ENCODE data around the gene SLC43A1. TPM values are rescaled to one million over a fixed set of nuclear protein-coding genes. Genes with fewer than 3 reads are reported as not detected.

Gene SLC43A1
- total RNA-seq, 6 experiments from 2014 or later, result 38.9 to 173 (median 106) TPM

DNA sequence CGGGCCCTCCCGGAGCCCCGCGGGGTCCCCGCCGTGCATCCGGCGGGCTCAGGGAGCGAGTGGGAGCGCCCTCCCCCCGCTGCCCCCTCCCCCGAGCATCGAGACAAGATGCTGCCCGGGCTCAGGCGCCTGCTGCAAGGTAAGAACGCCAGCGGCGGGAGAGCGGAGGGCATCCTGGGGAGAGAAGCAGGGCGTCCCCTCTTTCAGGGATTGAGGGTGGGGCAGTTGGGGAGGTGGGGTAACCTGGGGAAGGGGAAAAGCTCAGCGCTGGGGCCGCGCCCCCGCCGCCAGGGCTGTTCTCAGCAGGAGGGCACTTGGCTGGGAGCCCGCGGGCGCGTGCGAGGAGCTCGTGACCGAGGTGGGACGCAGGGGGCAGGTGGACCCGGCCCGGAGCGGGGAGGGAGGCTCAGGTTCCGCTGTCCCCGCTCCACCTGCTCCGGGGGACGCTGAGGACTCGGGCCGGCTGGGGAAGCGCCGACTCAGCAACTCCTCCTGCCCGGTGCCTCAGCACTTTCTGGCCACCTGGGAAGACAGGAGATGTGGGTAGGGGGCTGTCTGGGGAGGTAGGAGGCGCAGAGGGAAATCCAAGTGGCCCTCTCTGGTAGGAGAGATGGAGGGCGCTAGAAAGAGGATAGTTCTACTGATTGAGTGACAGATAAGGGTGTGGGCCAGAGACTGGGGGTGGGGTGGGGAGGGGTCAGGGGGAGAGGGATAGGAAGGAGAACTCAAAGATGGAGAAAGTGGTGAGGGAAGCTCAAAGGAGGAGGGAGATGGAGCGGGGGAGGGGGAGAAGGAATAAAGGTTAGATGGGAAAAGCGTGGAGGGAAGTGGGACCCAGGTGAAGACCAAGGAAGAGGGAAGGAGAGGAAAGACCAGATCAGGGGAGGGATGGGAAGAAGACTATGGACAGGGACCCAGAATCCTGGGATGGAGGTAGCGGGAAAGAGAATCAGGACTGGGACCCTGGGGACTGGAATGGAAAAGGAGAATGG is 54.4 kb downstream of the SLC43A1 start:
- H3K9me3 ChIP-seq, result no peaks in the 10 kb centered on the region
- no peaks in the 10 kb centered on the region for H3K36me3 ChIP-seq
- H3K27me3 ChIP-seq, result no peaks in the 10 kb centered on the region
- peak overlapping the region; percentile 56 to 65 (median 61) for H3K4me3 ChIP-seq
- DNase-seq, result peak in 1 of 3 donors; percentile 61
- no peak for TF ChIP-seq POLR2A (IDR thresholded peaks at IDR 0.05)
- TF ChIP-seq CTCF (IDR thresholded peaks at IDR 0.05), result no peak
- 50% methylated on average over 4 of the region's 50 CpGs for WGBS (ENCODE audit: insufficient coverage, low coverage, low lambda C conversion rate, missing lambda C conversion rate)
- peaks cover 0 to 41% (median 7%) of the 10 kb centered on the region in 4 donors for H3K4me1 ChIP-seq
- intact Hi-C loops (cut with DNase I), result loop anchor here in 1 of 2 donors (10.0 kb wide), 1 partner anchor 184 kb away; the partner anchor contains the start of gene YPEL4
- ATAC-seq, result no peak
- peak overlapping the region in 1 of 3 donors; percentile 24 for H3K27ac ChIP-seq

DNA sequence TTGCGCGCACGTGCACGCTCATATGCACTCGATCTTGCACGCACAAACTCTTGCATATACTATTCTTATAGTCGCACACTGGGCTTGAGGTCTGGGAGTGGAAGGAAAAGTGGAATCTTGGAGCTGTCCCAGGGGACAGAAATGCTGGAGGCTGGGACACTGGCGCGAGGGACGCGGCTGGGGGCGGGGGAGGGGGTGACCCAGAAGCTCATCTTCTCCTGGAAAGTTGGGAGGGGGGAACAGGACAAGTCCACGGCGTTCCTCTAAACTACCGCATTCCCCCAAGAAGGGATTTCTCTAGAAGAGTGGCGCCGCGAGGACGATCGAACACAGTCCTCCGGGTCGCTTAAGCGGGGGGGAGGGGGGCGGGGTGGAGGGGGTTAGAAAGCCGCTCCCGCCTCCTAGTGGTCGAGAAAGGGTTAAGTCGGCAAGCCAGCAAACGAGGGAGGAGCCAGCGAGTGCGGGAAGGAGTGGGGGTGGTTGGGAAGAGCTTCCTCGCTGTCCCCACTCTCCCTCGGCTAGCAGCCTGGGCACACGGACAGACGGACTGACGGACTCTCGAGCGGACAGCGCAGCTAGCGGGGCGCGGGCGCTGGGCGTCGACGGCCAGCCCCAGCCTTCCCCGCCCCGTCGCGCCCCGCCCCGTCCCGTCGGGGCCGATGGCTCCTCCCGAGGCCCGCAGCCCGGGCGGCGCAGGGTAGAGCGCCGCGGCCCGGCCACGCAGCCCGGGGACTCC is 55.3 kb downstream of the SLC43A1 start, which contains the start of gene RTN4RL2:
Gene RTN4RL2 (plus strand): TSS at position 507 of the 736 bp plus-strand sequence. CDS start 338 bp downstream, outside the sequence.
- Histone ChIP-seq H3K9me3 (no peaks in the 10 kb centered on the region), H3K4me3 (peak within 1 kb of the TSS; percentile 56 to 65 (median 61)), H3K36me3 (no peaks in the 10 kb centered on the region), H3K4me1 (peaks cover 0 to 41% (median 7%) of the 10 kb centered on the region in 4 donors), H3K27ac (peak within 1 kb of the TSS; percentile 23 to 74 (median 57)), H3K27me3 (no peaks in the 10 kb centered on the region)
- intact Hi-C loops (cut with DNase I), result loop anchor here in 1 of 2 donors (10.0 kb wide), 1 partner anchor 185 kb away; the partner anchor contains the start of gene YPEL4
- WGBS (ENCODE audit: insufficient coverage, low coverage, low lambda C conversion rate, missing lambda C conversion rate), result 1% methylated on average over 41 of the region's 66 CpGs
- peak; percentile 35 to 56 (median 46) for ATAC-seq
- TF ChIP-seq POLR2A (IDR thresholded peaks at IDR 0.05) (peak; percentile 31), CTCF (IDR thresholded peaks at IDR 0.05) (peak in 2 of 4 donors; percentile 13 to 16)
- DNase-seq, result peak; percentile 76 to 80 (median 77)

DNA sequence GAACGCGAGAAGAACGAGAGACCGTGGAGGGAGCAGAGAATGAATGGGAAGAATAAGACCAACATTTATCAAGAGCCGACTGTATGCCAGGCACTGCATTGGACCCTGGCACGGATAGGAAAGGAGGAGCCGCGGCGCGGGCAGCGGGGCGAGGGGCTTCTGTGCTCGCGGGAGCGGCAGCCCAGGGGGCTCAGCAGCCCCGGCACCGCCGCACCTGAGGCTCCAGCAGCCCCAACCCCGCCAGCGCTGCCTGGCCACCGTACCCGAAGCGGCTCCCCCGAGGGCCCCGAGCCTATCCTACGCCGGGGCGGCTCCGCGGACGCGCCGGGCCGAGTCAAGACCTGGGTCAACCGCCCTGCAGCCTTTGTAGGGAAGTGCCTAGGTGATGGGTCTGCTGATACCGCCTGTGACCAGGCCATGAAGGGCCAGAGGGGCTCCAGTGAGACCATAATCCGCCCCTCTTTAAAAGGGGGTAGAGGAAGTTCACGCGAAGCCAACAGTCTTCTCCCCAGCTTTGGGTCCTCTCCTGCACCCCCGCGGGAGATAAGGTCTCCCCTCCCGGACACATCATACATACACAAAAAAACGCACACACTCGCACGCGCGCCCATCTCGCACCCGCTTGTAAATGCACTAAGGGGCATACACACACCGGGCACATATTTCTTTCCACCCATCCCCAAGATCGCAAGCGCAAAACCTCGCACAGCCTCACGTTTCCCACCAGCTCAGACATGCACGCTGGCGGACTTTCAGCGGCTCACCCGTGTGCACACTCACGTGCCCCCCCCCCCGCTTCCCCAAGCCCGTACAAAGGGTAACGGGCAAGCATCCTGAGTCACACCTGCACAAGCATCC is 56.1 kb downstream of the SLC43A1 start:
- Histone ChIP-seq H3K4me1 (peaks cover 0 to 49% (median 9%) of the 10 kb centered on the region in 4 donors), H3K9me3 (no peaks in the 10 kb centered on the region), H3K27ac (peak overlapping the region; percentile 23 to 74 (median 70)), H3K27me3 (no peaks in the 10 kb centered on the region), H3K4me3 (peak overlapping the region; percentile 56 to 65 (median 61)), H3K36me3 (no peaks in the 10 kb centered on the region)
- peak in 3 of 4 donors; percentile 3 to 25 (median 11) for ATAC-seq
- 2% methylated on average over 17 of the region's 62 CpGs for WGBS (ENCODE audit: insufficient coverage, low coverage, low lambda C conversion rate, missing lambda C conversion rate)
- TF ChIP-seq CTCF (IDR thresholded peaks at IDR 0.05), result no peak
- no peak for TF ChIP-seq POLR2A (IDR thresholded peaks at IDR 0.05)
- intact Hi-C loops (cut with DNase I), result loop anchor here in 1 of 2 donors (10.0 kb wide), 1 partner anchor 185 kb away; the partner anchor contains the start of gene YPEL4
- DNase-seq, result peak in 2 of 3 donors; percentile 67 to 73
